ENCODE measurements around the gene FARP1. TPM values are rescaled to one million over a fixed set of nuclear protein-coding genes. Genes with fewer than 3 reads are reported as not detected.

The FARP1 gene
- polyA plus RNA-seq, 1 of the 3 experiments (the other 2 are of a cell fraction), result 12.0 TPM

DNA sequence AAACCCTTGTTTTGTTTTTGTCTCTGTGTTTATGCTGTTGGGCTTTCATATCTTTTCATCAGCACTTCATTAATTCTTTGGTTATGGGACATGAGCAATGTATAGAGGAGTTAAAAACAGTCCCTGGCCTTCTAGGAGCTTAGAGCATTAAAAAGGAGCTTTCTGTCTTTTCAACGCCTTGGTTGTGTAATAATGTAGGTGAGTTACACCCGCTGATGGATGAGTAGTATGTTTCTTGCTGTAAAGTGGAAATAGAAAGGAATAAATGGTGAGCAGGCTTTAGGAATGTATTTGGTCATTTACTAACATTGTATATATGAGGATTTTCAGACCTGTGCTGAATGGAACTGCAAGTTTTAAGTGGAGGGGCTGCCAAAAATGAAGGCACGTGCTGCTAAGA, 155.7 kb downstream of the FARP1 start:
- 68% methylated on average over 3 of the region's 3 CpGs for WGBS (ENCODE audit: low lambda C conversion rate)
- H3K4me3 ChIP-seq (ENCODE audit: low read depth in 2 of 2, low read length in 1 of 2), result no peak overlapping the region
- H4K20me1 ChIP-seq (ENCODE audit: insufficient read depth), result no peaks in the 10 kb centered on the region
- no peaks in the 10 kb centered on the region for H3F3A ChIP-seq (replicated peaks; ENCODE audit: insufficient read depth)
- no peak overlapping the region for H3K4me2 ChIP-seq
- H3K36me3 ChIP-seq (replicated peaks in 1 of 2; ENCODE audit: control insufficient read depth in 1 of 2, insufficient read depth in 2 of 2, low read length in 1 of 2), result no peaks in the 10 kb centered on the region
- no peaks in the 10 kb centered on the region for H3K9me2 ChIP-seq
- DNase-seq, result no peak
- no peak overlapping the region for H2AFZ ChIP-seq (ENCODE audit: low read depth)
- H3K4me1 ChIP-seq (ENCODE audit: control insufficient read depth in 1 of 2, insufficient read depth in 2 of 2, low read depth in 1 of 2, low read length in 1 of 2), result peaks cover 7 to 10% of the 10 kb centered on the region in 2 experiments; a peak in 2 of 4 replicates
- TF ChIP-seq SMC3 (IDR thresholded peaks at IDR 0.05; ENCODE audit: low read depth, low read length) (no peak), NFIC (IDR thresholded peaks at IDR 0.05; ENCODE audit: borderline replicate concordance) (no peak), GABPA (IDR thresholded peaks at IDR 0.05; ENCODE audit: low read depth) (no peak), RXRA (IDR thresholded peaks at IDR 0.05; ENCODE audit: borderline replicate concordance, low read depth) (no peak), MXI1 (IDR thresholded peaks at IDR 0.05; ENCODE audit: low read depth, low read length) (no peak), YY1 (IDR thresholded peaks at IDR 0.05; ENCODE audit: low read depth) (no peak), TCF12 (IDR thresholded peaks at IDR 0.05) (no peak), FOSL2 (IDR thresholded peaks at IDR 0.05; ENCODE audit: borderline replicate concordance, low read depth) (no peak), TEAD4 (IDR thresholded peaks at IDR 0.05; ENCODE audit: borderline replicate concordance, insufficient read depth) (no peak), RFX5 (IDR thresholded peaks at IDR 0.05; ENCODE audit: low read length) (no peak), REST (IDR thresholded peaks at IDR 0.05; ENCODE audit: low read depth, low read length) (no peak), SIN3A (IDR thresholded peaks at IDR 0.05; ENCODE audit: borderline replicate concordance, low read depth, low read length) (no peak), FOXM1 (IDR thresholded peaks at IDR 0.05; ENCODE audit: low read depth) (no peak), EZH2phosphoT487 (IDR thresholded peaks at IDR 0.05; ENCODE audit: borderline replicate concordance, low read depth) (no peak)
- TF ChIP-seq, protein P1, sequence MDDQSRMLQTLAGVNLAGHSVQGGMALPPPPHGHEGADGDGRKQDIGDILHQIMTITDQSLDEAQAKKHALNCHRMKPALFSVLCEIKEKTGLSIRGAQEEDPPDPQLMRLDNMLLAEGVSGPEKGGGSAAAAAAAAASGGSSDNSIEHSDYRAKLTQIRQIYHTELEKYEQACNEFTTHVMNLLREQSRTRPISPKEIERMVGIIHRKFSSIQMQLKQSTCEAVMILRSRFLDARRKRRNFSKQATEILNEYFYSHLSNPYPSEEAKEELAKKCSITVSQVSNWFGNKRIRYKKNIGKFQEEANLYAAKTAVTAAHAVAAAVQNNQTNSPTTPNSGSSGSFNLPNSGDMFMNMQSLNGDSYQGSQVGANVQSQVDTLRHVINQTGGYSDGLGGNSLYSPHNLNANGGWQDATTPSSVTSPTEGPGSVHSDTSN (IDR thresholded peaks at IDR 0.05), result no peak
- TF ChIP-seq, protein P2, sequence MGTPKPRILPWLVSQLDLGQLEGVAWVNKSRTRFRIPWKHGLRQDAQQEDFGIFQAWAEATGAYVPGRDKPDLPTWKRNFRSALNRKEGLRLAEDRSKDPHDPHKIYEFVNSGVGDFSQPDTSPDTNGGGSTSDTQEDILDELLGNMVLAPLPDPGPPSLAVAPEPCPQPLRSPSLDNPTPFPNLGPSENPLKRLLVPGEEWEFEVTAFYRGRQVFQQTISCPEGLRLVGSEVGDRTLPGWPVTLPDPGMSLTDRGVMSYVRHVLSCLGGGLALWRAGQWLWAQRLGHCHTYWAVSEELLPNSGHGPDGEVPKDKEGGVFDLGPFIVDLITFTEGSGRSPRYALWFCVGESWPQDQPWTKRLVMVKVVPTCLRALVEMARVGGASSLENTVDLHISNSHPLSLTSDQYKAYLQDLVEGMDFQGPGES (IDR thresholded peaks at IDR 0.05; ENCODE audit: low read depth, low read length), result no peak
- TF ChIP-seq, protein P3, sequence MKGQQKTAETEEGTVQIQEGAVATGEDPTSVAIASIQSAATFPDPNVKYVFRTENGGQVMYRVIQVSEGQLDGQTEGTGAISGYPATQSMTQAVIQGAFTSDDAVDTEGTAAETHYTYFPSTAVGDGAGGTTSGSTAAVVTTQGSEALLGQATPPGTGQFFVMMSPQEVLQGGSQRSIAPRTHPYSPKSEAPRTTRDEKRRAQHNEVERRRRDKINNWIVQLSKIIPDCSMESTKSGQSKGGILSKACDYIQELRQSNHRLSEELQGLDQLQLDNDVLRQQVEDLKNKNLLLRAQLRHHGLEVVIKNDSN (IDR thresholded peaks at IDR 0.05; ENCODE audit: borderline replicate concordance, low read depth), result no peak
- TF ChIP-seq, protein P4, sequence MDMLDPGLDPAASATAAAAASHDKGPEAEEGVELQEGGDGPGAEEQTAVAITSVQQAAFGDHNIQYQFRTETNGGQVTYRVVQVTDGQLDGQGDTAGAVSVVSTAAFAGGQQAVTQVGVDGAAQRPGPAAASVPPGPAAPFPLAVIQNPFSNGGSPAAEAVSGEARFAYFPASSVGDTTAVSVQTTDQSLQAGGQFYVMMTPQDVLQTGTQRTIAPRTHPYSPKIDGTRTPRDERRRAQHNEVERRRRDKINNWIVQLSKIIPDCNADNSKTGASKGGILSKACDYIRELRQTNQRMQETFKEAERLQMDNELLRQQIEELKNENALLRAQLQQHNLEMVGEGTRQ (IDR thresholded peaks at IDR 0.05; ENCODE audit: borderline replicate concordance, low read depth, low read length), result no peak
- POLR2A ChIA-PET, result no interaction called here
- H3K9ac ChIP-seq, result no peak overlapping the region
- H3K9me3 ChIP-seq, result no peaks in the 10 kb centered on the region
- H3K79me2 ChIP-seq (ENCODE audit: insufficient read depth), result peaks cover 18% of the 10 kb centered on the region; the same call in 1 of the 2 replicates
- H3K27ac ChIP-seq (ENCODE audit: low read depth in 2 of 2, low read length in 1 of 2), result no peak overlapping the region
- no peaks in the 10 kb centered on the region for H3K27me3 ChIP-seq (ENCODE audit: insufficient read depth)
- CTCF ChIA-PET, result no interaction called here
